Endothelial cell of umbilical vein (primary cell): ENCODE measurements around the gene CCDC117. TPM values are rescaled to one million over a fixed set of nuclear protein-coding genes. Genes with fewer than 3 reads are reported as not detected.

Experiments
- BruUV-seq: library from RNA; stranded (reverse); fragments of 400-500 nt; replicated peaks from 2 replicates; lab custom pipeline; 2021; lab: Mats Ljungman, UMichigan
- CTCF ChIA-PET: fragments of 300-600, 350-600 bp; sonication (Branson Sonifier 250); formaldehyde crosslinking; loops from one replicate; lab custom pipeline; 2021; ENCODE audit warnings: antibody characterized with exemption, inconsistent platforms; lab: Charles Lee
- POLR2A ChIA-PET: fragments of 300-600, 350-600 bp; sonication (Branson Sonifier 250); formaldehyde crosslinking; loops from one replicate; lab custom pipeline; 2021; ENCODE audit warnings: antibody characterized with exemption, inconsistent platforms; lab: Charles Lee
- DNase-seq: peaks from one replicate; pipeline ENCODE4 v3.0.0-alpha.2; 2011; ENCODE audit warnings: low read depth, low spot score
- FAIRE-seq: peaks from 2 replicates; lab custom pipeline; 2011; peaks lifted over from hg19 to GRCh38; lab: Jason Lieb, UNC
- H2AFZ ChIP-seq: 2 replicates; pipeline ENCODE4 v1.6.0; 2012; ENCODE audit warnings: low read depth, low read length, control low read depth, inconsistent platforms
- H3K27ac ChIP-seq: 2 replicates; pipeline ENCODE4 v1.5.1; 2011; ENCODE audit warnings: low read depth, mild to moderate bottlenecking, control low read depth, low read length, moderate library complexity; ENCODE audit not compliant: insufficient read depth
- H3K27me3 ChIP-seq, 2 experiments: 2 replicates each; pipeline versions ENCODE4 v1.6.0 to v1.6.1; 2011; ENCODE audit warnings: low read length in 2 of 2, mixed read lengths in 1 of 2; ENCODE audit not compliant: control insufficient read depth in 2 of 2, insufficient read depth in 2 of 2
- H3K36me3 ChIP-seq, 2 experiments: 2 replicates in 1 of 2; 3 replicates in 1 of 2; pipeline ENCODE4 v1.5.1; 2011; ENCODE audit warnings: low read length in 2 of 2, mild to moderate bottlenecking in 1 of 2, moderate library complexity in 1 of 2; ENCODE audit not compliant: control insufficient read depth in 2 of 2, insufficient read depth in 2 of 2; ENCODE audit errors: extremely low read depth in 1 of 2
- H3K4me1 ChIP-seq: 3 replicates; pipeline ENCODE4 v1.5.1; 2011; ENCODE audit warnings: mild to moderate bottlenecking, low read length; ENCODE audit not compliant: control insufficient read depth, insufficient read depth; ENCODE audit errors: extremely low read depth
- H3K4me2 ChIP-seq: 2 replicates; pipeline ENCODE4 v1.6.1; 2011; ENCODE audit warnings: low read length, control low read depth, mixed read lengths; ENCODE audit not compliant: insufficient read depth
- H3K4me3 ChIP-seq, 3 experiments: fragments of 200-600 bp in 1 of 3; sonication (generic), shearing (Covaris generic) in 1 of 3; replicated peaks in 1 of 3; 2 replicates each; pipeline ENCODE4 v1.5.1; 2011 to 2016; ENCODE audit warnings: control low read depth in 3 of 3, low read length in 3 of 3, mild to moderate bottlenecking in 2 of 3, inconsistent platforms in 1 of 3, low read depth in 1 of 3, moderate library complexity in 1 of 3; ENCODE audit not compliant: insufficient read depth in 1 of 3
- H3K79me2 ChIP-seq: 2 replicates; pipeline ENCODE4 v1.6.0; 2012; ENCODE audit warnings: low read length, inconsistent platforms; ENCODE audit not compliant: control insufficient read depth, insufficient read depth
- H3K9ac ChIP-seq: replicated peaks from 2 replicates; pipeline ENCODE3; 2011; ENCODE audit warnings: low read length, control low read depth; ENCODE audit not compliant: insufficient read depth; ENCODE audit errors: extremely low read depth
- H3K9me1 ChIP-seq: replicated peaks from 3 replicates; pipeline ENCODE4 v1.6.0; 2011; ENCODE audit warnings: mild to moderate bottlenecking, low read length; ENCODE audit not compliant: control insufficient read depth, insufficient read depth; ENCODE audit errors: extremely low read depth
- H3K9me3 ChIP-seq: replicated peaks from 2 replicates; pipeline ENCODE4 v1.5.1; 2012; ENCODE audit warnings: low read length, inconsistent platforms; ENCODE audit not compliant: control insufficient read depth, insufficient read depth
- H4K20me1 ChIP-seq: replicated peaks from 2 replicates; pipeline ENCODE3; 2011; ENCODE audit warnings: mild to moderate bottlenecking, low read length; ENCODE audit not compliant: control insufficient read depth, insufficient read depth; ENCODE audit errors: extremely low read depth
- CTCF ChIP-seq, 2 donors: IDR thresholded peaks; 1 replicate in 1 of 2; 2 replicates in 1 of 2; pipeline ENCODE4 v1.5.1; 2011; ENCODE audit warnings: low read length in 2 of 2, mild to moderate bottlenecking in 2 of 2, moderate library complexity in 2 of 2, control low read depth in 1 of 2, inconsistent platforms in 1 of 2, low read depth in 1 of 2; ENCODE audit not compliant: insufficient read depth in 1 of 2; ENCODE audit errors: extremely low read depth in 1 of 2
- EZH2 ChIP-seq: IDR thresholded peaks from 2 replicates; pipeline ENCODE4 v1.6.1; 2012; ENCODE audit warnings: borderline replicate concordance, low read depth, mild to moderate bottlenecking, moderate library complexity, low read length, inconsistent platforms; ENCODE audit not compliant: severe bottlenecking
- FOS ChIP-seq: IDR thresholded peaks from 2 replicates; pipeline ENCODE4 v1.6.1; 2011; ENCODE audit warnings: mild to moderate bottlenecking, low read length, moderate library complexity, borderline replicate concordance; ENCODE audit not compliant: insufficient read depth
- GATA2 ChIP-seq: IDR thresholded peaks from 2 replicates; pipeline ENCODE4 v1.7.0; 2011; ENCODE audit warnings: low read depth, mild to moderate bottlenecking, moderate library complexity, mixed read lengths, low read length; ENCODE audit not compliant: insufficient read length, insufficient read depth
- JUN ChIP-seq: IDR thresholded peaks from 2 replicates; pipeline ENCODE4 v1.6.1; 2011; ENCODE audit warnings: borderline replicate concordance, low read depth; ENCODE audit not compliant: insufficient read length, insufficient read depth
- MAX ChIP-seq: IDR thresholded peaks from 2 replicates; pipeline ENCODE4 v1.6.1; 2011; ENCODE audit not compliant: insufficient read depth, insufficient read length
- MYC ChIP-seq: IDR thresholded peaks from one replicate; pipeline ENCODE4 v1.6.1; 2011; ENCODE audit warnings: mild to moderate bottlenecking, low read depth, low read length
- POLR2A ChIP-seq: IDR thresholded peaks from 2 replicates; pipeline ENCODE4 v1.6.1; 2012; ENCODE audit warnings: low read depth, mild to moderate bottlenecking, control low read depth, low read length
- POLR2AphosphoS5 ChIP-seq: IDR thresholded peaks from 2 replicates; pipeline ENCODE4 v1.6.1; 2012; ENCODE audit warnings: low read depth, mild to moderate bottlenecking, control low read depth, low read length, moderate library complexity; ENCODE audit not compliant: insufficient read depth
- dilution Hi-C: fragments of 300-500 bp; cut with MboI; formaldehyde crosslinking; loops from one replicate; pipeline ENCODE4 v1.15.0; 2019; ENCODE audit warnings: low sequenced_read_pairs; ENCODE audit not compliant: extremely low pct_ligation_motif_present
- intact Hi-C: fragments of 100-400 bp; cut with micrococcal nuclease; formaldehyde crosslinking; loops from one replicate; pipeline ENCODE4 v1.10.0; 2022
- polyA plus RNA-seq, 4 experiments: library from polyadenylated mRNA; depleted of rRNA in 3 of 4; stranded (reverse) in 3 of 4; unstranded in 1 of 4; fragments of >200 nt; gene quantifications; 2 replicates each; pipeline versions ENCODE4 v1.2.1 to v1.2.3, GENCODE V29; 2011 to 2012; ENCODE audit warnings: missing spikeins in 1 of 4
- total RNA-seq: library from RNA; stranded (reverse); gene quantifications from 2 replicates; pipeline ENCODE4 v1.2.3, GENCODE V29; 2021

CCDC117 gene
- total and polyA plus RNA-seq, 2 donors (not counting 3 experiments of a cell fraction or from before 2014, with no cell fraction given), result 5.5 to 23.3 TPM

GRCh38 chr22:28788601-28789000, 16.1 kb downstream of the CCDC117 start:
- BruUV-seq, result no TSS peak
- peaks cover 16 to 22% of the 10 kb centered on the region in 2 experiments for H3K36me3 ChIP-seq

More at GRCh38 chr22:28788601-28789000, 16.1 kb downstream of the CCDC117 start:
- no peak overlapping the region for H3K9ac ChIP-seq
- no peaks in the 10 kb centered on the region for H3K9me1 ChIP-seq
- H3K27me3 ChIP-seq, result no peaks in the 10 kb centered on the region
- dilution Hi-C loops (no loop called here), intact Hi-C loops (no loop called here)
- H3K4me2 ChIP-seq, result no peak overlapping the region
- H3K27ac ChIP-seq, result no peak overlapping the region
- no peak for FAIRE-seq
- H3K4me3 ChIP-seq, result no peak overlapping the region
- H3K79me2 ChIP-seq, result no peaks in the 10 kb centered on the region
- ChIA-PET CTCF (interaction anchor here (1.6 to 4.6 kb wide), 5 partner anchors 11 to 456 kb away, joined by 3 to 34 read pairs (median 6); partner anchors contain the start of gene XBP1), POLR2A (no interaction called here)
- no peaks in the 10 kb centered on the region for H3K4me1 ChIP-seq
- no peaks in the 10 kb centered on the region for H4K20me1 ChIP-seq
- H2AFZ ChIP-seq, result no peak overlapping the region
- DNase-seq, result no peak
- H3K9me3 ChIP-seq, result no peaks in the 10 kb centered on the region
- no peak for TF ChIP-seq MAX
- TF ChIP-seq POLR2AphosphoS5, result no peak
- no peak for TF ChIP-seq CTCF (IDR thresholded peaks at IDR 0.05; ENCODE audit: extremely low read depth in 1 of 2, insufficient read depth in 1 of 2, low read depth in 1 of 2, low read length in 2 of 2)
- TF ChIP-seq POLR2A, result no peak
- TF ChIP-seq GATA2, result no peak
- no peak for TF ChIP-seq JUN
- TF ChIP-seq EZH2, result no peak
- TF ChIP-seq FOS, result no peak
- TF ChIP-seq MYC, result no peak
